Measurements from ENCODE around the gene NR3C2. TPM values are rescaled to one million over a fixed set of nuclear protein-coding genes. Genes with fewer than 3 reads are reported as not detected.

The NR3C2 gene
- total RNA-seq, 2 donors from 2014 or later: 0.44 to 0.82 TPM

- DNase-seq: no peak
- Histone ChIP-seq H3K4me1 (ENCODE audit: control insufficient read depth, insufficient read depth, low read length) (peaks cover 16% of the 10 kb centered on the region), H3K27me3 (ENCODE audit: control insufficient read depth, insufficient read depth, low read length, poor library complexity, severe bottlenecking) (no peaks in the 10 kb centered on the region), H3K36me3 (ENCODE audit: control insufficient read depth, insufficient read depth, low read length) (no peaks in the 10 kb centered on the region), H3K4me3 (ENCODE audit: low read length) (no peak overlapping the region), H3K9ac (ENCODE audit: extremely low read depth, low read length, poor library complexity, severe bottlenecking) (no peak overlapping the region), H3K9me3 (ENCODE audit: control insufficient read depth, low read length) (peaks cover 6% of the 10 kb centered on the region), H3K27ac (ENCODE audit: low read depth, low read length) (no peak overlapping the region)
- no peak for TF ChIP-seq CTCF (conservative IDR thresholded peaks at IDR 0.05)
- Mint-ChIP-seq H3K36me3 (ENCODE audit: low read depth) (no peaks in the 10 kb centered on the region), H3K4me1 (peaks cover 42% of the 10 kb centered on the region), H3K9me3 (no peaks in the 10 kb centered on the region), H3K4me3 (no peak overlapping the region), H3K27ac (no peak overlapping the region), H3K27me3 (ENCODE audit: insufficient read depth) (peaks cover 1% of the 10 kb centered on the region)
- 90 to 94% methylated on average over 6 to 11 of the region's 11 CpGs for WGBS, 2 experiments (ENCODE audit: insufficient coverage in 1 of 2, insufficient read length in 1 of 2)
These were observed 227.6 kb downstream of the NR3C2 start for GRCh38 chr4:148214529-148215166.

GRCh38 chr4:148211533-148211932, 230.7 kb downstream of the NR3C2 start:
- no peak overlapping the region for H3K27ac ChIP-seq (ENCODE audit: low read depth, low read length)
- no peak overlapping the region for H3K4me3 Mint-ChIP-seq
- H3K4me1 Mint-ChIP-seq: peaks cover 38% of the 10 kb centered on the region
- H3K9me3 ChIP-seq (ENCODE audit: control insufficient read depth, low read length): peaks cover 5% of the 10 kb centered on the region
- TF ChIP-seq CTCF (conservative IDR thresholded peaks at IDR 0.05): no peak
- peaks cover 13% of the 10 kb centered on the region for H3K4me1 ChIP-seq (ENCODE audit: control insufficient read depth, insufficient read depth, low read length)
- H3K36me3 Mint-ChIP-seq (ENCODE audit: low read depth): no peaks in the 10 kb centered on the region
- no peaks in the 10 kb centered on the region for H3K27me3 ChIP-seq (ENCODE audit: control insufficient read depth, insufficient read depth, low read length, poor library complexity, severe bottlenecking)
- H3K9me3 Mint-ChIP-seq: no peaks in the 10 kb centered on the region
- no peak overlapping the region for H3K4me3 ChIP-seq (ENCODE audit: low read length)
- H3K27me3 Mint-ChIP-seq (ENCODE audit: insufficient read depth): peaks cover 2% of the 10 kb centered on the region
- H3K27ac Mint-ChIP-seq: no peak overlapping the region
- no peak overlapping the region for H3K9ac ChIP-seq (ENCODE audit: extremely low read depth, low read length, poor library complexity, severe bottlenecking)
- no peaks in the 10 kb centered on the region for H3K36me3 ChIP-seq (ENCODE audit: control insufficient read depth, insufficient read depth, low read length)
- no peak for DNase-seq
- WGBS, 2 experiments (ENCODE audit: insufficient coverage in 1 of 2, insufficient read length in 1 of 2): 50 to 63% methylated on average over 2 to 3 of the region's 3 CpGs

GRCh38 chr4:148210661-148211060, 231.6 kb downstream of the NR3C2 start:
- no peaks in the 10 kb centered on the region for H3K27me3 ChIP-seq (ENCODE audit: control insufficient read depth, insufficient read depth, low read length, poor library complexity, severe bottlenecking)
- H3K27me3 Mint-ChIP-seq (ENCODE audit: insufficient read depth): peaks cover 2% of the 10 kb centered on the region
- H3K36me3 Mint-ChIP-seq (ENCODE audit: low read depth): no peaks in the 10 kb centered on the region
- H3K4me1 Mint-ChIP-seq: peaks cover 37% of the 10 kb centered on the region
- no peak overlapping the region for H3K4me3 Mint-ChIP-seq
- WGBS, 2 experiments (ENCODE audit: insufficient coverage in 1 of 2, insufficient read length in 1 of 2): 79 to 100% methylated on average over 1 of the region's 1 CpG
- no peak overlapping the region for H3K27ac Mint-ChIP-seq
- no peaks in the 10 kb centered on the region for H3K9me3 ChIP-seq (ENCODE audit: control insufficient read depth, low read length)
- H3K9ac ChIP-seq (ENCODE audit: extremely low read depth, low read length, poor library complexity, severe bottlenecking): no peak overlapping the region
- H3K9me3 Mint-ChIP-seq: no peaks in the 10 kb centered on the region
- no peak for DNase-seq
- no peak overlapping the region for H3K27ac ChIP-seq (ENCODE audit: low read depth, low read length)
- peaks cover 13% of the 10 kb centered on the region for H3K4me1 ChIP-seq (ENCODE audit: control insufficient read depth, insufficient read depth, low read length)
- H3K4me3 ChIP-seq (ENCODE audit: low read length): no peak overlapping the region
- no peaks in the 10 kb centered on the region for H3K36me3 ChIP-seq (ENCODE audit: control insufficient read depth, insufficient read depth, low read length)
- no peak for TF ChIP-seq CTCF (conservative IDR thresholded peaks at IDR 0.05)
